WTC11 (cell line): ENCODE measurements around the gene RASEF. TPM values are rescaled to one million over a fixed set of nuclear protein-coding genes. Genes with fewer than 3 reads are reported as not detected.

Source experiments
- ATAC-seq: fragments of 200-7000 bp; cut with Tn5 transposase; 2 replicates; pipeline ENCODE4 v1.10.0; 2021; ENCODE audit warnings: mild to moderate bottlenecking, moderate library complexity
- CTCF ChIA-PET: fragments of 300-600 bp; sonication (Branson Sonifier 250); formaldehyde crosslinking; loops from one replicate; lab custom pipeline; 2021; ENCODE audit warnings: antibody characterized with exemption; lab: Charles Lee
- POLR2A ChIA-PET: fragments of 350-600 bp; sonication (Branson Sonifier 250); formaldehyde crosslinking; loops from one replicate; lab custom pipeline; 2021; ENCODE audit warnings: antibody characterized with exemption; lab: Charles Lee
- DNase-seq: peaks from one replicate; pipeline ENCODE4 v3.0.0; 2021; ENCODE audit warnings: low spot score
- H3K27ac Mint-ChIP-seq: 2 replicates; pipeline ENCODE4 v1.8.0; 2021; ENCODE audit warnings: mixed read lengths
- H3K27me3 Mint-ChIP-seq: 2 replicates; pipeline ENCODE4 v1.8.0; 2021; ENCODE audit warnings: low read depth, mild to moderate bottlenecking, moderate library complexity, mixed read lengths
- H3K36me3 Mint-ChIP-seq: 2 replicates; pipeline ENCODE4 v1.8.0; 2021; ENCODE audit warnings: mixed read lengths
- H3K4me1 Mint-ChIP-seq: 2 replicates; pipeline ENCODE4 v1.8.0; 2022; ENCODE audit warnings: mixed read lengths
- H3K4me3 Mint-ChIP-seq: 2 replicates; pipeline ENCODE4 v1.8.0; 2021; ENCODE audit warnings: mild to moderate bottlenecking, moderate library complexity, mixed read lengths
- H3K9me3 Mint-ChIP-seq: 2 replicates; pipeline ENCODE4 v1.8.0; 2021; ENCODE audit warnings: mixed read lengths
- CDX4 ChIP-seq: fragments of 250-450 bp; sonication (Bioruptor Pico); IDR thresholded peaks from 2 replicates; pipeline ENCODE4 v1.9.0; 2021; ENCODE audit warnings: moderate library complexity, mild to moderate bottlenecking, inconsistent platforms, borderline replicate concordance
- CREM ChIP-seq: sonication (generic); formaldehyde crosslinking; IDR thresholded peaks from 2 replicates; pipeline ENCODE4 v1.8.1; 2022; ENCODE audit warnings: mild to moderate bottlenecking, missing genetic modification reagents, moderate library complexity
- FOXJ3 ChIP-seq: sonication (generic); formaldehyde crosslinking; IDR thresholded peaks from 2 replicates; pipeline ENCODE4 v1.9.0; 2021; ENCODE audit warnings: missing genetic modification reagents, mild to moderate bottlenecking, borderline replicate concordance
- GTF2I ChIP-seq: fragments of 250-450 bp; sonication (Bioruptor Pico); conservative IDR thresholded peaks from 2 replicates; pipeline ENCODE4 v1.4.0; 2021; ENCODE audit warnings: mild to moderate bottlenecking
- HMGA2 ChIP-seq: fragments of 250-450 bp; sonication (Bioruptor Pico); IDR thresholded peaks from 2 replicates; pipeline ENCODE4 v1.4.0; 2021; ENCODE audit warnings: mild to moderate bottlenecking, moderate library complexity
- IRF2 ChIP-seq: sonication (generic); formaldehyde crosslinking; IDR thresholded peaks from 2 replicates; pipeline ENCODE4 v1.8.0; 2022; ENCODE audit warnings: low read depth, missing genetic modification reagents, borderline replicate concordance
- ZNF232 ChIP-seq: sonication (generic); formaldehyde crosslinking; IDR thresholded peaks from 2 replicates; pipeline ENCODE4 v1.8.0; 2022; ENCODE audit warnings: mild to moderate bottlenecking, missing genetic modification reagents
- ZNF416 ChIP-seq: fragments of 250-450 bp; sonication (Bioruptor Pico); IDR thresholded peaks from 2 replicates; pipeline ENCODE4 v1.9.0; 2021; ENCODE audit warnings: mild to moderate bottlenecking, inconsistent platforms
- ZNF671 ChIP-seq: fragments of 250-450 bp; sonication (Bioruptor Pico); IDR thresholded peaks from 2 replicates; pipeline ENCODE4 v1.8.0; 2021; ENCODE audit warnings: mild to moderate bottlenecking
- total RNA-seq: library from RNA; stranded (reverse); gene quantifications from 3 replicates; pipeline ENCODE4 v1.2.3, GENCODE V29; 2021
- TF ChIP-seq, protein P1 (sequence below): sonication (generic); formaldehyde crosslinking; IDR thresholded peaks from 2 replicates; pipeline ENCODE4 v1.8.1; 2022; ENCODE audit warnings: mild to moderate bottlenecking, moderate library complexity, missing genetic modification reagents
- TF ChIP-seq, protein P2 (sequence below): sonication (generic); formaldehyde crosslinking; IDR thresholded peaks from 2 replicates; pipeline ENCODE4 v1.8.1; 2023; ENCODE audit warnings: mild to moderate bottlenecking, missing genetic modification reagents
- TF ChIP-seq, protein P3 (sequence below): sonication (generic); formaldehyde crosslinking; IDR thresholded peaks from 2 replicates; pipeline ENCODE4 v1.8.0; 2022; ENCODE audit warnings: mild to moderate bottlenecking, missing genetic modification reagents
- TF ChIP-seq, protein P4 (sequence below): sonication (generic); formaldehyde crosslinking; conservative IDR thresholded peaks from 2 replicates; pipeline ENCODE4 v1.8.1; 2023; ENCODE audit warnings: mild to moderate bottlenecking, low read depth, missing genetic modification reagents, moderate library complexity

The RASEF gene
- total RNA-seq, 1 experiment from 2014 or later = 6.5 TPM

GRCh38 chr9:82969291-82969690 is 93.7 kb downstream of the RASEF start:
- DNase-seq (no peak), ATAC-seq (no peak)
- POLR2A ChIA-PET = no interaction called here
- Mint-ChIP-seq H3K36me3 (peaks cover 4% of the 10 kb centered on the region), H3K27me3 (no peaks in the 10 kb centered on the region), H3K4me1 (no peaks in the 10 kb centered on the region), H3K4me3 (no peak overlapping the region), H3K9me3 (peaks cover 16% of the 10 kb centered on the region), H3K27ac (no peak overlapping the region)
- CTCF ChIA-PET = no interaction called here
- TF ChIP-seq, protein P1, sequence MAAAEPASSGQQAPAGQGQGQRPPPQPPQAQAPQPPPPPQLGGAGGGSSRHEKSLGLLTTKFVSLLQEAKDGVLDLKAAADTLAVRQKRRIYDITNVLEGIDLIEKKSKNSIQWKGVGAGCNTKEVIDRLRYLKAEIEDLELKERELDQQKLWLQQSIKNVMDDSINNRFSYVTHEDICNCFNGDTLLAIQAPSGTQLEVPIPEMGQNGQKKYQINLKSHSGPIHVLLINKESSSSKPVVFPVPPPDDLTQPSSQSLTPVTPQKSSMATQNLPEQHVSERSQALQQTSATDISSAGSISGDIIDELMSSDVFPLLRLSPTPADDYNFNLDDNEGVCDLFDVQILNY (CRISPR knock-in tag) = no peak
- TF ChIP-seq CDX4 (CRISPR knock-in tag) (no peak), ZNF416 (CRISPR knock-in tag) (no peak), ZNF232 (CRISPR knock-in tag) (no peak), HMGA2 (CRISPR knock-in tag) (no peak), FOXJ3 (no peak)
- TF ChIP-seq, protein P2, sequence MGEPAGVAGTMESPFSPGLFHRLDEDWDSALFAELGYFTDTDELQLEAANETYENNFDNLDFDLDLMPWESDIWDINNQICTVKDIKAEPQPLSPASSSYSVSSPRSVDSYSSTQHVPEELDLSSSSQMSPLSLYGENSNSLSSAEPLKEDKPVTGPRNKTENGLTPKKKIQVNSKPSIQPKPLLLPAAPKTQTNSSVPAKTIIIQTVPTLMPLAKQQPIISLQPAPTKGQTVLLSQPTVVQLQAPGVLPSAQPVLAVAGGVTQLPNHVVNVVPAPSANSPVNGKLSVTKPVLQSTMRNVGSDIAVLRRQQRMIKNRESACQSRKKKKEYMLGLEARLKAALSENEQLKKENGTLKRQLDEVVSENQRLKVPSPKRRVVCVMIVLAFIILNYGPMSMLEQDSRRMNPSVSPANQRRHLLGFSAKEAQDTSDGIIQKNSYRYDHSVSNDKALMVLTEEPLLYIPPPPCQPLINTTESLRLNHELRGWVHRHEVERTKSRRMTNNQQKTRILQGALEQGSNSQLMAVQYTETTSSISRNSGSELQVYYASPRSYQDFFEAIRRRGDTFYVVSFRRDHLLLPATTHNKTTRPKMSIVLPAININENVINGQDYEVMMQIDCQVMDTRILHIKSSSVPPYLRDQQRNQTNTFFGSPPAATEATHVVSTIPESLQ (CRISPR knock-in tag) = no peak

DNA sequence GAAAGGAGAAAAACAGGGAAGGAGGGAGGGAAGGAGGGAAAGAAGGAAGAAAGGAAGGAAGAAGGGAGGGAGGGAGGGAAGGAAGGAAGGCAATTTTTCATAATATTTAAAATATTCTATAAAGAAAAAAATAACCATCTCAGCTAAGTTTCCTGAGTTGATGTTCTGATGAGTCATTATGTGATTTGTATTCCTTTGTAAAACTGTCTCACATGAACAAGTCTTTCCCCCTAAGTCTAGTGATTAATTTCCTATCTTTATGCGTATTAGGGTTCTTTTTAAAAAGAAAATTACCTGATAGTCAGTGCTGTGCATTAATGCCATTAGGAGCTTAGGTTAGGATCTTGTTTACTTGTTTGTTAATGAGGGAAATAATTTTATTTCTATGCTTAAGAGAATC is 94.1 kb downstream of the RASEF start:
- Mint-ChIP-seq H3K9me3 (peaks cover 16% of the 10 kb centered on the region), H3K36me3 (peaks cover 4% of the 10 kb centered on the region), H3K4me3 (no peak overlapping the region), H3K4me1 (no peaks in the 10 kb centered on the region), H3K27ac (no peak overlapping the region), H3K27me3 (no peaks in the 10 kb centered on the region)
- ATAC-seq (no peak), DNase-seq (no peak)
- ChIA-PET POLR2A (no interaction called here), CTCF (no interaction called here)
- no peak for TF ChIP-seq HMGA2 (CRISPR knock-in tag)
- TF ChIP-seq CREM = no peak

- ChIA-PET CTCF (no interaction called here), POLR2A (no interaction called here)
- Mint-ChIP-seq H3K4me3 (no peak overlapping the region), H3K27me3 (no peaks in the 10 kb centered on the region), H3K9me3 (peaks cover 13% of the 10 kb centered on the region), H3K27ac (no peak overlapping the region), H3K4me1 (no peaks in the 10 kb centered on the region), H3K36me3 (peaks cover 4% of the 10 kb centered on the region)
- no peak for DNase-seq
- TF ChIP-seq, protein P3, sequence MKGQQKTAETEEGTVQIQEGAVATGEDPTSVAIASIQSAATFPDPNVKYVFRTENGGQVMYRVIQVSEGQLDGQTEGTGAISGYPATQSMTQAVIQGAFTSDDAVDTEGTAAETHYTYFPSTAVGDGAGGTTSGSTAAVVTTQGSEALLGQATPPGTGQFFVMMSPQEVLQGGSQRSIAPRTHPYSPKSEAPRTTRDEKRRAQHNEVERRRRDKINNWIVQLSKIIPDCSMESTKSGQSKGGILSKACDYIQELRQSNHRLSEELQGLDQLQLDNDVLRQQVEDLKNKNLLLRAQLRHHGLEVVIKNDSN (CRISPR knock-in tag) = no peak
- no peak for TF ChIP-seq ZNF671
- TF ChIP-seq GTF2I (CRISPR knock-in tag) = no peak
- no peak for TF ChIP-seq IRF2 (CRISPR knock-in tag)
- TF ChIP-seq, protein P4, sequence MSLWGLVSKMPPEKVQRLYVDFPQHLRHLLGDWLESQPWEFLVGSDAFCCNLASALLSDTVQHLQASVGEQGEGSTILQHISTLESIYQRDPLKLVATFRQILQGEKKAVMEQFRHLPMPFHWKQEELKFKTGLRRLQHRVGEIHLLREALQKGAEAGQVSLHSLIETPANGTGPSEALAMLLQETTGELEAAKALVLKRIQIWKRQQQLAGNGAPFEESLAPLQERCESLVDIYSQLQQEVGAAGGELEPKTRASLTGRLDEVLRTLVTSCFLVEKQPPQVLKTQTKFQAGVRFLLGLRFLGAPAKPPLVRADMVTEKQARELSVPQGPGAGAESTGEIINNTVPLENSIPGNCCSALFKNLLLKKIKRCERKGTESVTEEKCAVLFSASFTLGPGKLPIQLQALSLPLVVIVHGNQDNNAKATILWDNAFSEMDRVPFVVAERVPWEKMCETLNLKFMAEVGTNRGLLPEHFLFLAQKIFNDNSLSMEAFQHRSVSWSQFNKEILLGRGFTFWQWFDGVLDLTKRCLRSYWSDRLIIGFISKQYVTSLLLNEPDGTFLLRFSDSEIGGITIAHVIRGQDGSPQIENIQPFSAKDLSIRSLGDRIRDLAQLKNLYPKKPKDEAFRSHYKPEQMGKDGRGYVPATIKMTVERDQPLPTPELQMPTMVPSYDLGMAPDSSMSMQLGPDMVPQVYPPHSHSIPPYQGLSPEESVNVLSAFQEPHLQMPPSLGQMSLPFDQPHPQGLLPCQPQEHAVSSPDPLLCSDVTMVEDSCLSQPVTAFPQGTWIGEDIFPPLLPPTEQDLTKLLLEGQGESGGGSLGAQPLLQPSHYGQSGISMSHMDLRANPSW (CRISPR knock-in tag) = no peak
- ATAC-seq = no peak
Observed at GRCh38 chr9:82968388-82968787, 94.6 kb downstream of the RASEF start.
